HepG2 (cell line): Measurements from ENCODE around the gene RAPGEF5. TPM values are rescaled to one million over a fixed set of nuclear protein-coding genes. Genes with fewer than 3 reads are reported as not detected.

Experiments
- ATAC-seq: fragments of 200-7000 bp; cut with Tn5 transposase; 3 replicates; pipeline ENCODE4 v1.9.1; 2020; ENCODE audit warnings: mild to moderate bottlenecking, moderate library complexity
- BruUV-seq: library from RNA; stranded (reverse); fragments of 400-500 nt; replicated peaks from 2 replicates; lab custom pipeline; 2021; lab: Mats Ljungman, UMichigan
- CTCF ChIA-PET: fragments of 300-600 bp; formaldehyde crosslinking; extraction: SDS; loops from one replicate; lab custom pipeline; 2021; ENCODE audit warnings: low total read pairs, inconsistent platforms, low intra/inter-chr PET ratio; lab: Yijun Ruan, JAX
- POLR2A ChIA-PET: fragments of 350-600 bp; sonication (Branson Sonifier 250); formaldehyde crosslinking; loops from one replicate; lab custom pipeline; 2020; ENCODE audit warnings: antibody characterized with exemption, inconsistent platforms; lab: Yijun Ruan, JAX
- DNase-seq: peaks from one replicate; pipeline ENCODE4 v3.0.0-alpha.2; 2015; ENCODE audit warnings: low spot score
- FAIRE-seq: peaks from 3 replicates; lab custom pipeline; 2011; peaks lifted over from hg19 to GRCh38; lab: Jason Lieb, UNC
- H2AFZ ChIP-seq: one replicate; pipeline ENCODE4 v1.6.1; 2011; ENCODE audit warnings: low read length, inconsistent platforms
- H3K27ac ChIP-seq: fragments of 300-600 bp; 3 replicates; pipeline ENCODE4 v1.8.0; 2011; ENCODE audit warnings: mixed run types, mild to moderate bottlenecking, mixed read lengths, low read length, inconsistent platforms; ENCODE audit not compliant: insufficient read depth; ENCODE audit errors: extremely low read length
- H3K27me3 ChIP-seq, 2 experiments: fragments of 200-600 bp in 1 of 2; 2 replicates in 1 of 2; 3 replicates in 1 of 2; pipeline versions ENCODE4 v1.6.0 to v1.8.0; 2011; ENCODE audit warnings: low read length in 2 of 2, mild to moderate bottlenecking in 2 of 2, moderate library complexity in 2 of 2, inconsistent platforms in 1 of 2; ENCODE audit not compliant: insufficient read depth in 2 of 2, control insufficient read depth in 1 of 2
- H3K36me3 ChIP-seq, 2 experiments: fragments of 200-600 bp in 1 of 2; replicated peaks in 1 of 2; 2 replicates in 1 of 2; 3 replicates in 1 of 2; pipeline versions ENCODE4 v1.5.1 to v1.8.0; 2011; ENCODE audit warnings: low read length in 2 of 2, inconsistent platforms in 1 of 2; ENCODE audit not compliant: insufficient read depth in 2 of 2, control insufficient read depth in 1 of 2
- H3K4me1 ChIP-seq: 2 replicates; pipeline ENCODE4 v1.5.1; 2012; ENCODE audit warnings: low read length, inconsistent platforms; ENCODE audit not compliant: insufficient read depth
- H3K4me2 ChIP-seq: 2 replicates; pipeline ENCODE4 v1.6.0; 2011; ENCODE audit warnings: low read depth, low read length, inconsistent platforms
- H3K4me3 ChIP-seq, 3 experiments: fragments of 200-600 bp in 1 of 3; sonication (generic), shearing (Covaris generic) in 1 of 3; replicated peaks in 1 of 3; 2 replicates each; pipeline ENCODE4 v1.5.1; 2011 to 2016; ENCODE audit warnings: low read length in 3 of 3, inconsistent platforms in 2 of 3, low read depth in 2 of 3, mild to moderate bottlenecking in 2 of 3, control low read depth in 1 of 3, mixed read lengths in 1 of 3; ENCODE audit not compliant: insufficient read depth in 1 of 3
- H3K79me2 ChIP-seq: one replicate; pipeline ENCODE4 v1.6.1; 2011; ENCODE audit warnings: low read length, inconsistent platforms; ENCODE audit not compliant: insufficient read depth
- H3K9ac ChIP-seq: 2 replicates; pipeline ENCODE4 v1.6.0; 2011; ENCODE audit warnings: mild to moderate bottlenecking, low read depth, low read length, inconsistent platforms; ENCODE audit not compliant: insufficient read depth
- H3K9me3 ChIP-seq: 2 replicates; pipeline ENCODE4 v1.5.1; 2012; ENCODE audit warnings: mild to moderate bottlenecking, low read length
- H4K20me1 ChIP-seq: 2 replicates; pipeline ENCODE4 v1.6.0; 2011; ENCODE audit warnings: inconsistent platforms, mild to moderate bottlenecking, low read length, moderate library complexity; ENCODE audit not compliant: insufficient read depth
- CHD2 ChIP-seq: IDR thresholded peaks from 2 replicates; pipeline ENCODE4 v1.6.1; 2011; ENCODE audit warnings: low read depth, low read length, improper control_type of control experiment
- EZH2 ChIP-seq: conservative IDR thresholded peaks from 2 replicates; pipeline ENCODE4 v1.6.1; 2012; ENCODE audit warnings: mild to moderate bottlenecking, low read depth, low read length, moderate library complexity
- FOSL1 ChIP-seq: sonication (generic); formaldehyde crosslinking; IDR thresholded peaks from 2 replicates; pipeline ENCODE4 v1.9.0; 2021; ENCODE audit warnings: missing genetic modification reagents, borderline replicate concordance
- FOXP4 ChIP-seq: sonication (generic); formaldehyde crosslinking; IDR thresholded peaks from 2 replicates; pipeline ENCODE4 v1.4.0; 2020; ENCODE audit warnings: missing genetic modification reagents
- KLF13 ChIP-seq: sonication (generic); formaldehyde crosslinking; IDR thresholded peaks from 2 replicates; pipeline ENCODE4 v1.4.0; 2020; ENCODE audit warnings: mild to moderate bottlenecking, missing genetic modification reagents
- LCORL ChIP-seq, 2 experiments: fragments of 450-650 bp in 1 of 2; sonication (generic) in 1 of 2; formaldehyde crosslinking in 1 of 2; IDR thresholded peaks; 2 replicates each; pipeline versions ENCODE4 v1.5.0 to v1.6.1; 2017 to 2020; ENCODE audit warnings: antibody characterized with exemption in 1 of 2, missing genetic modification reagents in 1 of 2
- NKX3-1 ChIP-seq: sonication (generic); formaldehyde crosslinking; IDR thresholded peaks from 2 replicates; pipeline ENCODE4 v1.5.0; 2020; ENCODE audit warnings: missing genetic modification reagents
- NPAS2 ChIP-seq: sonication (generic); formaldehyde crosslinking; IDR thresholded peaks from 2 replicates; pipeline ENCODE4 v1.8.0; 2022; ENCODE audit warnings: mild to moderate bottlenecking, missing genetic modification reagents, borderline replicate concordance
- PHF20 ChIP-seq: sonication (generic); formaldehyde crosslinking; IDR thresholded peaks from 2 replicates; pipeline ENCODE4 v1.5.0; 2020; ENCODE audit warnings: mild to moderate bottlenecking, missing genetic modification reagents
- ZFP82 ChIP-seq: sonication (generic); formaldehyde crosslinking; IDR thresholded peaks from 2 replicates; pipeline ENCODE4 v1.5.1; 2020; ENCODE audit warnings: mild to moderate bottlenecking, missing genetic modification reagents, borderline replicate concordance
- ZNF34 ChIP-seq: sonication (generic); formaldehyde crosslinking; IDR thresholded peaks from 2 replicates; pipeline ENCODE4 v1.4.0; 2020; ENCODE audit warnings: mild to moderate bottlenecking, missing genetic modification reagents, borderline replicate concordance
- ZNF598 ChIP-seq: sonication (generic); formaldehyde crosslinking; IDR thresholded peaks from 2 replicates; pipeline ENCODE4 v1.5.1; 2020; ENCODE audit warnings: mild to moderate bottlenecking, missing genetic modification reagents, borderline replicate concordance
- ZNF709 ChIP-seq: sonication (generic); formaldehyde crosslinking; IDR thresholded peaks from 2 replicates; pipeline ENCODE4 v1.5.0; 2020; ENCODE audit warnings: mild to moderate bottlenecking, missing genetic modification reagents
- ZNF747 ChIP-seq: sonication (generic); formaldehyde crosslinking; IDR thresholded peaks from 2 replicates; pipeline ENCODE4 v1.8.1; 2023; ENCODE audit warnings: missing genetic modification reagents, mild to moderate bottlenecking, borderline replicate concordance
- ZNF841 ChIP-seq: sonication (generic); formaldehyde crosslinking; IDR thresholded peaks from 2 replicates; pipeline ENCODE4 v1.8.1; 2023; ENCODE audit warnings: missing genetic modification reagents, borderline replicate concordance
- ZSCAN20 ChIP-seq: sonication (generic); formaldehyde crosslinking; IDR thresholded peaks from 2 replicates; pipeline ENCODE4 v1.4.0; 2020; ENCODE audit warnings: missing genetic modification reagents, mild to moderate bottlenecking, borderline replicate concordance
- WGBS: methylation state at CpG from one replicate; pipeline ENCODE4 v1.1.6; 2017; ENCODE audit warnings: low lambda C conversion rate; 5-methylcytosine and 5-hydroxymethylcytosine counted together
- in situ Hi-C: cut with HindIII; loops from 2 replicates; pipeline ENCODE4 v1.10.0; 2017; ENCODE audit warnings: low pct_unique_long_range_greater_than_20kb; ENCODE audit not compliant: extremely low pct_ligation_motif_present
- intact Hi-C: fragments of 100-400 bp; cut with micrococcal nuclease; formaldehyde crosslinking; loops from one replicate; pipeline ENCODE4 v1.10.0; 2022; ENCODE audit not compliant: unreplicated experiment
- polyA plus RNA-seq, 8 experiments: library from polyadenylated mRNA; depleted of rRNA in 3 of 8; stranded (reverse) in 7 of 8; unstranded in 1 of 8; fragments of >200 nt; fragmentation: Illumina TruSeq in 4 of 8; extraction: Trizol in 4 of 8; gene quantifications; 2 replicates each; pipeline versions ENCODE4 v1.2.1 to v1.2.3, GENCODE V29; 2011 to 2016; ENCODE audit warnings: low read depth in 4 of 8, missing spikeins in 1 of 8, mixed read lengths in 1 of 8; ENCODE audit not compliant: insufficient read depth in 1 of 8
- total RNA-seq, 5 experiments: library from RNA; depleted of rRNA; stranded (reverse); fragments of >200 nt; fragmentation: Illumina TruSeq; extraction: Trizol; gene quantifications; 2 replicates each; pipeline ENCODE4 v1.2.3, GENCODE V29; 2016; ENCODE audit warnings: low read depth in 1 of 5

The RAPGEF5 gene
- total and polyA plus RNA-seq, 2 of the 13 experiments (the other 11 are each of a cell fraction or from before 2014, with no cell fraction given) = 17.1 to 23.4 TPM

DNA sequence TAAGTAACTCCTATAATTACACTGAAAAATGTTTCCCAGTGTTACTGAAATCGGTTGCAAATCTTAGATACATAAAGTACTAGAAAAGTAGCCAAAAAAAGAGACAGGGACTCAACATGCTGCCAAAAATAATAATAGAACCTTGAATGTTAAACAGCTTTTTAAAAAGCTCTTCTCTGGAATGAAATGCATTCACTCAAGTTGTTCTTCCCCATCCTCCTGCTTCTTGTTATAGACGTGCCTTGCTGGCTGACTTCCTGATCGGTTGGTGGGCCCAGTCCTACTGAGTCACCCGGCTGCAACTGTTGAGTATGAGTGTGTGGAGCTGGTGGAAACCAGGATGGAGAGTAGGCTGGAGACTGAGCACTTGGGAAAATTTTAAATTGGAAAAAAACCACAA lies 30.6 kb upstream of the RAPGEF5 start:
- WGBS = 39% methylated on average over 4 of the region's 4 CpGs
- ATAC-seq (no peak), DNase-seq (no peak), FAIRE-seq (no peak)
- intact Hi-C loops (no loop called here), in situ Hi-C loops (no loop called here)
- ChIA-PET POLR2A (no interaction called here), CTCF (no interaction called here)
- Histone ChIP-seq H2AFZ (no peak overlapping the region), H4K20me1 (no peaks in the 10 kb centered on the region), H3K27ac (no peak overlapping the region), H3K36me3 (no peaks in the 10 kb centered on the region), H3K4me2 (no peak overlapping the region), H3K27me3 (no peaks in the 10 kb centered on the region), H3K9me3 (no peaks in the 10 kb centered on the region), H3K4me3 (no peak overlapping the region), H3K79me2 (no peaks in the 10 kb centered on the region), H3K9ac (no peak overlapping the region), H3K4me1 (peaks cover 37% of the 10 kb centered on the region)
- TF ChIP-seq PHF20 (CRISPR knock-in tag) (no peak), ZNF747 (no peak), ZNF841 (CRISPR knock-in tag) (no peak), CHD2 (no peak), NKX3-1 (CRISPR knock-in tag) (no peak), FOSL1 (CRISPR knock-in tag) (no peak), ZNF34 (CRISPR knock-in tag) (no peak), LCORL (IDR thresholded peaks at IDR 0.05) (no peak), LCORL (CRISPR knock-in tag; IDR thresholded peaks at IDR 0.05) (no peak), ZFP82 (no peak), FOXP4 (CRISPR knock-in tag) (no peak), ZNF598 (CRISPR knock-in tag) (no peak), NPAS2 (no peak), EZH2 (no peak), KLF13 (CRISPR knock-in tag) (no peak), ZSCAN20 (CRISPR knock-in tag) (no peak), ZNF709 (CRISPR knock-in tag) (no peak)
- no TSS peak for BruUV-seq
